Stimulated activated CD8-positive, alpha-beta memory T cell treated with anti-CD3 and anti-CD28 coated beads, Interleukin-4, amount 100 ng/mL, for 4 hours (primary cell): Measurements from ENCODE around the gene DLG2.
"Not testable (repeated sequence)": the region's sequence is repeated elsewhere in the genome, so short reads cannot be mapped to it uniquely, and the experiment has no call there.

Experiments used
- DNase-seq, 2 donors: peaks; one replicate each; pipeline ENCODE4 v3.0.0-alpha.2; 2020; ENCODE audit warnings: low read depth in 2 of 2, low spot score in 1 of 2

The DLG2 gene

GRCh38 chr11:85238906-85239305 is 388.2 kb downstream of the DLG2 start:
- DNase-seq: no peak

DNA sequence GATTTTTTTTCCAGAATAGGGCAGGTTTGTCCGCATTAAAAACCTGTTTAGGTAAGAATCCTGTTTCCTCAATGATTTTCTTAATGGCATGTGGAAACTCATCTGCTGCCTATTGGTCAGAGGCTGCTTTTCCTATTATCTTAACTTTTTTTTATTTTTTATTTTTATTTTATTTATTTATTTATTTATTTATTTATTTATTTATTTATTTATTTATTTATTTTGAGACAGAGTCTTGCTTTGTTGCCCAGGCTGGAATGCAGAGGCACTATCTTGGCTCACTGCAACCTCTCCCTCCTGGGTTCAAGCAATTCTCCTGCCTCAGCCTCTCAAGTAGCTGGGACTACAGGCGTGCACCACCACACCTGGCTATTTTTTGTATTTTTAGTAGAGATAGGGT is 389.1 kb downstream of the DLG2 start:
- not testable (repeated sequence) for DNase-seq

DNA sequence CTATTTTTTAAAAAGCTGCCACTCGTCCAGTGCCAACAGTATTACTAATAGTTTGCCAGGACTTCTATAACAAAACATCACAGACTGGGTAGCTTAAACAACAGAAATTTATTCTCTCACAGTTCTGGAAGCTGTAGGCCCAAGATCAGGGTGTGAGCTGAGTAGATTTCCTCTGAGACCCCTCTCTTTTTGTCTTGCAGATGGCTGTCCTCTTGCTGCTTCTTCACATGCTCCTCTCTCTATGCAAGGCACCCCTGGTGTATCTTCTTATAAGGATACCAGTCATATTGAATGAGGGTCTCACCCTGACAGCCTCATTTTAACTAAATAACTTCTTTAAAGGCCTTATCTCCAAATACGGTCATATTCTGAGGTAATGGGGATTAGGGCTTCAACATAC is 390.9 kb downstream of the DLG2 start:
- no peak for DNase-seq

GRCh38 chr11:85232559-85232958 is 394.6 kb downstream of the DLG2 start:
- no peak for DNase-seq

GRCh38 chr11:85231588-85231987 is 395.6 kb downstream of the DLG2 start:
- no peak for DNase-seq

- DNase-seq: not testable (repeated sequence)
Measured at GRCh38 chr11:85229723-85230122, 397.4 kb downstream of the DLG2 start.

DNA sequence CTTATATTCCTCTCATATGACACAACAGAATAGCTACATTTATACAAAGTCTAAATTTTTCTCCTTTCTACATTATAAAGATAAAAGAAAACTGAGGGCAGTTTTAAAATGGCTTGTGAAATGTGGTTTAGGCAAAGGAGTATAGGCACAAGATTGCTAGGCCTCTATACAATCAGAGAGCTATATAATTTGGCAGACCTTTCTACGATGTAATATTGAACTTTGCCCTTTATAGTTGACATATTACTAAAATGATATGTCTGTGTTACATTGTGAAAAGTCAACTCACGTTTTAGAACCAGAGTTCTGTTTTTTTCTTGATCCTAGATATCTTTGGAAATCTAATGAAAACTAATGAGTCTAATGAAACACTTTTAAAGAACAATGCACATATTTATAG is 430.2 kb downstream of the DLG2 start:
- no peak for DNase-seq

DNA sequence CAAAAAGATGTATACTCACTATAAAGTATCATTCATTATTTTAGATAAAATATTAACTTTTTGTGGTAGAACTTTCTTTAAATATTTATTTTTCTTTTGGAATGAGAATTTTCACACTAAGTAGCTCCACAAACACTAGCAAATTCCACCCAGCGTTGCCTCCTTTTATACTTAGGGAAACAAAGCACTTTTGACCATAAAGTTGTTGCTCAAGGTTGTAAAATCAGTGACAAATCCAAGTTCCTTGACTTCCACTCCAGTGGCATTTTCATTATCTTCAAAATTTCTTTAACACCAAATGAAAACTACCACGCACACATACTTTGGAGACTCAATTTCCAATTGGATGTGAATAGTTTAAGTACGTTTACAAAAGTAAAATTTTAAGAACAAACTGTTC is 431.2 kb downstream of the DLG2 start:
- DNase-seq: no peak

DNA sequence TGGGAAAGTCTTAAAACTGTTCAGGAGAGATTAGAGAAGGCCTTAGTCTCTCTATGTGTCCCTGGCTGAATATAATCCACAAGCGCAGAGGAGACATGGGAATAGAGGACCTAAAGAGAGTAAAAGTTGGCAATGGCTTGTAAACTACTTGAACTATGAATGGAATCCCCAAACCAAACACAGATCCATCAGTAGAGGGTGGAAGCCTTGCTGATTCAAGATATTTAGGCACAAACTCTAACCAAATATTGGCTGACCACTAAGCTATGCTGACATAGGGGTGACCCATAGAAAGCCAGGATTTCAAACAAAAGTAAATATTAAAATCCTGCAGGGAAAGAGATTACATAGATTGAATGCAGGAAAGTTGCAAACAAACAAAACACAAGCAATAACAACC is 439.2 kb downstream of the DLG2 start:
- no peak for DNase-seq

- no peak for DNase-seq
Measured at GRCh38 chr11:85184721-85185120, 442.4 kb downstream of the DLG2 start.

DNA sequence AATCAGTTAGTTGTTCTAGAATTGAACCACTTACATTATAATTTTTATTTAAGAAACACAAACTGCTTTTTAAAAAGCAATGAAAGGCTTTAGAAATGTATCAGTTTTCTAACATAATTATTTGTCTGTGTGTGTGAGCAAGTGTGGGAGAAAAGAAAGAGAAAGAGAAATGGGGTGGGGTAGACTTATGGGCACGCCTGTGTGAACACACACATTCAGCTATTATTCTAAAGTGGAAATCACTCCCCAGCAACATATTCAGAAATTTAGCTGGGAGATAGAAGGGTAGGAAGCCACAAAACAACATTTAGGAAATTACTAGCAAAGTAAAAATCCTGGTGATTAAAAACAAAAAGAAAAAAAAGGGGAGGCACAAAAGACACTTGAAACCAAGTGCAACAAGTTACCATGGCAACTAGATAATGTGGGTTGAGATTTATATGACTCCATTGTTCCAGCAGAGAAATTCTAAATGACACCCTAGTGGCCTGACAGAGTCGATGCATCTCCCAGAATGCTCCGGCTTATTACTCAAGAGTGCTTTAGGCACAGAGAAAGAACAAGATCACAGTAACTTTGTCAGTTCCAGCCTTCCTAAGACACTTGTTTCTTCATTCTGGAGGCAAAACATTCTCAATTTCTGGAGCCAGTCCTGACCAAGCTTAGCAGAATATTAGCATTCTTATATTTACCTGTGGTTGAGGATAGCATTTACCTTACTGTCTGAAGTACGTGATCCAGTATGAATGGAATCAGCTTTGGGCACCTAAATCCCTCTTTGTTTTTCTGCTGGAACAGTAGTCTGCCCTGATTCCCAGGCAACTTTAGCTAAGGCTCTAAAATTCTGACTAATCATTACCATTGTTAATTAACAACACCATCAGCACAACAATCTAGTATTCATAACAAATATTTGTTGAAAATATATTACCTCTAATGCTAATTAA is 444.4 kb downstream of the DLG2 start:
- DNase-seq: no peak

DNA sequence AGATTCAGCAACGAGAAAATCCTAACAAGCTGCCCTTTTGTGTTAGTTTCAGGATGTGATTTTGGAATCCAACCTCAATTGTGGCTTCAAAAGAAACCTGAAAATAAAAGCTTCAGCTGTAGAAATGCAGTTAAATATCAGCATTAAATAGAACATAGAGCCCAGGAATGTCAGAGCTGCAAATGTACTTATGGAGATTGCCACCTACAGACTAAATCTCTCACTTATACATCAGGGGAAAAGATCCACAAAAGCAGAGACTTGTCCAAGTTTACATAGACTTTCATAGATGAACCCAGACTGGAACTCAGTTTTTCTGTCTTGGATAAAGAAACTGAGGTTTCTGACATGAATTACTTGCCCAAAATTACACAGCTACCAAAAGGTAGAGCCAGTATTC is 446.6 kb downstream of the DLG2 start:
- no peak for DNase-seq

GRCh38 chr11:85171648-85172257 is 455.4 kb downstream of the DLG2 start:
- no peak for DNase-seq

DNA sequence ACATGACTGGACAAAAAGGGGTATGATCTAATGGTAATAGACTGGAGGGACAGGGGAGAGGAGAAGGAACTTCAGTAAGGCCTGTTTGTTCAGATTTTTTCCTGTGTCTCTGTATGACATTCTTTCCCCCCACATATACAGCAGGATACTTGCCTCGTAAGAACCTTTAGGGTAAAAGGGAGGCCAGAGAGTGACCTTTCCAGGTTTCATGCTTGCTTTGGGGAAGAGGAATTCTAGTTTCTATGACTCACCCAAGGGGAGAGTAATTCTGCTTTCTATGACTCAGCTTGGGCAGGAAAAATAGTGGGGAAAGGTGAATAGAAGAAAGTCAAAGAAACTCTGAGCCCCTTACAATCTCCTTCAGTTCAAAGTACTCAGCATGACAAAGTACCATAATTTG is 457.0 kb downstream of the DLG2 start:
- DNase-seq: no peak

- no peak for DNase-seq
Measured at GRCh38 chr11:85167471-85167870, 459.7 kb downstream of the DLG2 start.

DNA sequence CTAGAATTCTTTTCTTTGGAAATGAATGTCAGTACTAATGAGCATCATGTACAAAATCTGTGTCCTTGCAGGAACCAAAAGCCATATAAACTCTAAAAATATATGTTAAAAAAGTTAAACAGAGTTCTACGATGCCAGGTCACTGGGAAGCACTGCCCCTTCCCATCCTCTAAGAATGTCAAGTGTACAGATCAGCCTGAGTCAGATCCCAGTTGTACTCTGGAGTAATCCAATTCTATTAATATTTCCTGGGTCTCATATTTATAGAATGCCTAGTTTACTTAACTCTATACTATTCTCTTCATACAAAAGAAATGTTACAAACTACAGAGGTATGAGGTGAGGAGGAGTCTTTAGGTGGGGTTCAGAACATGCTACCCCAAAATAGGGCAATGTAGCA is 460.1 kb downstream of the DLG2 start:
- no peak for DNase-seq

- DNase-seq: no peak
Measured at GRCh38 chr11:85165819-85166218, 461.3 kb downstream of the DLG2 start.

DNA sequence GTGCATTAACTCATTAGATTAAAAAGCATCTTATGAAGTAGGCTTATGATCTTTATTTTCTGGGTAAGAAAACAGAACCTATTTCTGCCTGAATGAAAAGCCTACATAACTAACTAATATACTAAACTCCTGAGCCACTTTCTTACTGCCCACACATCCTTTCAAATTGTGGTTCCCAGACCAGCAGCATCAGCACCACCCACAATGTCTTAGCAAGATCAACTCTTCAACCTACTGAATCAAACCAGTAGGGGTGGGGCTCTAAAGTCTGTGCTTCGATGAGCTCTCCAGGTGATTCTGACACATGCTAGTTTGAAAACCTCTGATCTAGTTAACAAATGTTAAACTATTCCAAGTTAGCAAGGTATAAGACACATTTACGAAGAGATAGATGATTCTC is 462.4 kb downstream of the DLG2 start:
- no peak for DNase-seq

- DNase-seq: no peak
Measured at GRCh38 chr11:85154294-85154693, 472.9 kb downstream of the DLG2 start.

GRCh38 chr11:85137597-85137996 is 489.5 kb downstream of the DLG2 start:
- DNase-seq: no peak

DNA sequence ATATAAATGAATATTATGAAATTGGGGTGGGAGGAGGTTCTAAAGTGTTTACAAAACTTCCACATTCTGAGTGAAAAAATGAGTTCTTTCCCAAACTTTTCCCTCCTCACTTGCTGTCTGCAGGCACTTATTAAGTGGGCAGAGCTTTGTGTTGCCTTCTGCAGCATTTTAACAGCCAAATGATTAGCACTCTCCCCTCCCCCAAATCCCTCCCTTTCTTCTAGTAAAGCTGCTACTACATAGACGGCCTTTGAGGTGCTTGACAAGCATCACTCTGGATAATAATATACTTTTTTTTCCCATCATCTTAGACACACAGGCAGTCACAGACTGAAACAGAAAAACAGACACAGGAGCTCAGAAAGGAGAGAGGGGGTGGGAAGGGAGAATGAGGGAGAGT is 493.5 kb downstream of the DLG2 start:
- no peak for DNase-seq

- DNase-seq: no peak
Measured at GRCh38 chr11:85132851-85133585, 494.1 kb downstream of the DLG2 start.
